HG03521 (cell line): ENCODE data around the gene BICD1.
"Not testable (repeated sequence)": the region's sequence is repeated elsewhere in the genome, so short reads cannot be mapped to it uniquely, and the experiment has no call there.

ENCODE experiments used
- ATAC-seq: cut with Tn5 transposase; IDR thresholded peaks from one replicate; pipeline ENCODE4 v1.9.1; 2021; ENCODE audit warnings: mild to moderate bottlenecking, moderate library complexity; ENCODE audit not compliant: unreplicated experiment

BICD1 gene

DNA sequence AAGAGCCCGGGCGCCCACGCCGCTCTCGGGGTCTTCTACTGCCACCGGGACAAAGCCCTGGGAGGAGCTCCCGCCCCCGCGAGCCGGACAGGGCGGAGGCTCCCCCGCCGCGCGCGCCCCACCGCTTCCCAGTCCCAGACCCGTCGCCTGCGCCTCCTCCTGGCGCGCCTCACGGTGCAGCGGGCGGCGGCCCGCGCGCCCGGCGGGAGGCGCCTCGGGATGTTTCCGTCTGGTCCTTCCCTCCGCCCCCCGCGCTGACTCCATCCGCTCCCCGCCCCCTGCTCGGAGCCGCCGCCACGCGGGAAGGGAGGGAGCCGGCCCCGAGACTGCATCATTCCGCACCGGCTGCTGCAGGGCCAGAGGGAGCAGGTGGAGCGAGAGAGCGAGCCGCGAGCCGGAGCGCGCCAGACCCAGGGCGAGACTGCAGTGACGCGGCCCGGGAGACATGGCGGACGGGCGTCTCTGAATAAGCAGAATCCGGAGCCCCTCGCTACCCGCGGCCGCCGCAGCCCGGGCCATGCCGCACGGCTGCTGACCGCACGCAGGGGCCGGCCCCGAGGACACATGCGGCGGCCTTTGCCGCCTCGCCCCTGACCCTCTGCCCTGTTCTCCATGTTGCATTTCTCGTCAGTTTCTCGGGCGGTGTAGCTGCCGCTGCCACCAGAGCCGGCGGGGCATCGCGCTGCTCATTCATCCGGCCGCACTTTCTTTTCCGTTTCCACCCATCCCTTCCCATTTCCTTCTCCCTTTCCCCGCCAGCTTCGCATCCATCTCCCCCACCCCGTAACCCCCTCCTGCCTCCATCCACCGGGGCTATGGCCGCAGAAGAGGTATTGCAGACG lies at the start of gene BICD1:
TSS of gene BICD1 (plus strand) at position 331 of the 842 bp plus-strand sequence. CDS start at position 816, 485 bp downstream.
- peak; percentile 73 for ATAC-seq

DNA sequence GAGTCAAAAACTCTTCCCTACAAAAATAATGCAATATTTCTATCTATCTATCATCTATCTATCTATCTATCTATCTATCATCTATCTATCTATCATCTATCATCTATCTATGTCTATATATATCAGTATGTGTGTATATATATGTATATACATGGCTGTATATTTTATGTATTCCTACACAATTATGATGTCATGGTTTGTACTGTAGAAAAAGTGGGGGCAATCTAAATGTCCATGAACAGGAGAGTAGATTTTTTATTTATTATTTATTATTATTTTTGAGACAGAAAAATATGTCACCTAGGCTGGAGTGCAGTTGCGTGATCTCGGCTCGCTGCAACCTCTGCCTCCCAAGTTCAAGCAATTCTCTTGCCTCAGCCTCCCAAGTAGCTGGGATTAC lies 45.6 kb upstream of the BICD1 start:
- ATAC-seq = no peak

GRCh38 chr12:32062881-32063280 lies 43.8 kb upstream of the BICD1 start:
- ATAC-seq = no peak

DNA sequence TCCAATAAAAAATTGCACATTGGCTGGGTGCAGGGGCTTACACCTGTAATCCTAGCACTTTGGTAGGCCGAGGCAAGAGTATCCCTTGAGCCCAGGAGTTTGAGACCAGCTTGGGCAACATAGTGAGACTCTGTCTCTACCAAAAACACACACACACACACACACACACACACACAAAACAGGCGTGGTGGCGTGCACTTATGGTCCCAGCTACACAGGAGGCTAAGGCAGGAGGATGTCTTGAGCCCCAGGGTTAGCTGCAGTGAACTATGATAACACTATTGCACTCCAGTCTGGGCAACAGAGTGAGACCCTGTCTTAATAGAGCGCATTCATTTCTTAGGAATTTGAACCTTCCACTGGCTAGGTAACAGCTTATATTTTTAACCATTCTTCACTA lies 42.9 kb upstream of the BICD1 start:
- ATAC-seq = no peak

DNA sequence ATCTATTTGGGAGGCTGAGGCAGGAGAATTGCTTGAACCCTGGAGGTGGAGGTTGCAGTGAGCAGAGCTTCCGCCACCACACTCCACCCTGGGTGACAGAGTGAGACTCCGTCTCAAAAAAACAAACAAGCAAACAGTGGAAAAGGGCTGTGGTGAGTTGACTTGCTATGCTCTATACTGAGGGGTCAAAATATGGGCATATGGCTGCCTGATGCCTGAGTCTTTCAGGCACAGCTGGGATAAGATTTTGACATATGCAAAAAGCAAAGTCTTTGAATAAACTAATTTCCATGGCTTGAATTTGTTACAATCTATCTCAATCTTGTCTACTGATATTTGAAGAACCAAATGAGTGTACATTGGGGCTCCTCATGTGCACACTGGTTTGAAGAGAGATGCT lies 40.4 kb upstream of the BICD1 start:
- ATAC-seq = no peak

- no peak for ATAC-seq
Measured at GRCh38 chr12:32069071-32069470, 37.6 kb upstream of the BICD1 start.

DNA sequence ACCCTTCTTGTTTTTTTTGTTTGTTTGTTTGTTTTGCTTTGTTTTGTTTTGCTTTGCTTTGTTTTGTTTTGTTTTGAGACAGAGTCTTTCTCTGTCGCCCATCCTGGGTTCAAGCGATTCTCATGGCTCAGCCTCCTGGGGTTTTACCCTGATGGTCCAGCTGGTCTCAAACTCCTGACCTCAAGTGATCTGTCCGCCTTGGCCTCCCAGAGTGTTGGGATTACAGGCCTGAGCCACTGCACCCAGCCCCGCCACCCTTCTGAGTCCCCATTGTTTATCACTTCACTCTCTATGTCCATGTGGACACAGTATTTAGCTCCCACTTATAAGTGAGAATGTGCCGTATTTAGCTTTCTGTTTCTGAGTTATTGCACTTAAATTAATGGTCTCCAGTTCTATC lies 36.9 kb upstream of the BICD1 start:
- no peak for ATAC-seq

DNA sequence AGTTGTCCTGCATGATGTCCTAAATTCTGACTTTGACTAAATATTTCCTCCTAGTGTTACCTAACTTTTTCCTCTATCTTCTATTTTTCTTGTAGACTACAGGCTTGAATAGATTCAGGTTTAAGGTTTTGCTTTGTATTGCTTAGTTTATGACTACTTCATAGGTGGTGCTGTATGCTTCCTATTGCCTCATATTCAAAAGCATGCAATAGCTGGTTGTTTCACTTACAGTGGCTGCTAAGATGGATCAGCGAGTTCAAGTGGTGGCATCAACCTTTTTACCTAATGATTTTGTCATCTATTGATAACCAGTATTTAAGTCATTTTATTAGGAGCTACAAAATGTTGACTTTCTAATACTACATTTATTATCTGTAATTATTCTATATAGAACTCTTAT lies 36.3 kb upstream of the BICD1 start:
- ATAC-seq = no peak

- no peak for ATAC-seq
Measured at GRCh38 chr12:32072102-32072501, 34.5 kb upstream of the BICD1 start.

DNA sequence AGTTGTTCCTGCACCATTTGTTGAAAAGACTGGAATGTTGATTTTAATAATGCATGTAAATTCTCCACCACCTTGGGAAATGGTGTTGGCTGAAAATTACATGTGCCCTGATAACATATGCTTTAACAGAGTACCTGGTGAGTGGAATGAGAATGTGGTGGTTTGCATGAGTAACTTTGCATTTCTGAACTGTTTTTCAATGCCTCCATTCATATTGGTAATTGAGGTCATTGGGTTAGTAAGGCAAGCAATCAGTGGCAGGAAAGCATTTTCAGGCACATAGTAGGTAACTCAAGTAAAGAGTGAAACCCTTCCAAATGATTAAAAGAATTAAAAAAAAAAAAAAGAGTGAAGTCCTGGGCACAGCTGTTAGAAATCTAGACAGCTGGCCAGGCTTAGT lies 32.2 kb upstream of the BICD1 start:
- no peak for ATAC-seq

DNA sequence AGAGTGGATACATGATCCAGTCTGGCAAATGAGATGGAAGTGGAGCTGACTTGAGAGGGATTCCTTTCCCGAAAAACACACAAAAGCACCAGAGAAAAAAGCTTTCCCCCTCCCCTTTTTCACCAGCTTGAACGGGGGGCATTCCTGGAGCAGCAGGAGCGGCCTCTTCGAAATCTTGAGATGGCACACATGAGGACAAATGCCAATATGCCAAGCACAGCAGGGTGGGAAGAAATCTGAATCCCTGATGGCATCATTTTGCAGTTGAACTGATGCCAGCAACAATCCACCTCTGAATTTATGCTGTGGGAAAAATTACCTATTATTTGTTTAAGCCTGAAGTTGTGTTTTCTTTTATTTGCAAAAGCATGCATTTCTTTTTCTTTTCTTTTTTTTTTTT lies 29.7 kb upstream of the BICD1 start:
- no peak for ATAC-seq

DNA sequence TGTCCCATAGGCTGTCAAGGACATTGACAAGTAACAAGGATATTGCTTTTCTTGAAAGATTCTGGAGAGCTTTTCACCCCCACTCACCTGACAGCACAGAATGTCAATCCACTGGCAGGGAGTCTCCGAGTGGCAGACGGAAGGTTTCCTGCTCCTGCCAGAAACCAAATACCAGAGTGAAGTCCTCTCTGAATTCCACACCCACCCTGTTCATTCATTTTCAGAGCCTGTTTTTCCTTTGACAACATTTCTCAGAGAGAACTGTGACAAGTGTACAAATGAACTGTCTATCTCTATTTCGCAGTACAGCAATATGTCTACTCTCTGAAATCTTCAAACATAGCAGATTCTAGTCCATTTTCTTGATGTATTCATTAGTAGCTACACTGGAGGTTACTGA lies 26.2 kb upstream of the BICD1 start:
- no peak for ATAC-seq

DNA sequence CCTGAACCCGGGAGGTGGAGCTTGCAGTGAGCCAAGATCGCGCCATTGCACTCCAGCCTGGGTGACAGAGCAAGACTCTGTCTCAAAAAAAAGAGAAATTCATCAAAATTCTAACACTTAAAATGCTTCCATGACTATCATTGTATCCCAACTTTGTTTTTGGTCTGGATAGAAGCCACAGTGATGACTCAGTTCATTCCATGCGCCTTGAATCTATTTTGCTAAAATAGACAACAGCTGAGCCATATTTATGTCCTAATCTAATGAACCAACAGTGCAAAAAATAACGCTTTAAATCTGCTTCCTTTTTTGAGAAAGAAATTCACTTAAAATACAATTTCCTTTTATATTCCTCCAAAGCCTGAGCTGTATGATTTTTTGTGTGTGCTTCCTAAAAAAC lies 23.2 kb upstream of the BICD1 start:
- ATAC-seq = no peak

- ATAC-seq = no peak
Measured at GRCh38 chr12:32084017-32084688, 22.5 kb upstream of the BICD1 start.

DNA sequence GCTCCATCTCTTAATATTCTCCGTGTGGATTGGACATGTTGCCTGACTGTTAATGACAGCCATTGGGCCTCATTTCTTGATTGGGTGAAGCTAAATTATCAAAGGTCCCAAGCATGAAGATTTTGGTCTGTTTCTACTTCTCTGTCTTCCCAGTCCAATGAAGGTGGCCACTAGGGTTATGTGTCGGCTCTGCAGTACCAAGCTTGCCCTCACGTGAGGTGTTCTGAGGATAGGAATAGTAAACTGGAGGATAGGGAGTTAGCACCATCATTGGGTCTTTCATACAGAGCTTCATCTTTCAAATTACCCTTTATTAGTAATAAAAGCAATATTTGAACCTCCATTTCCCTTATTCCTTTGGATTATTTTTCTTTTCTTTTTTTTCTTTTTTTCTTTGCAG lies 21.9 kb upstream of the BICD1 start:
- no peak for ATAC-seq

GRCh38 chr12:32087306-32087705 lies 19.3 kb upstream of the BICD1 start:
- no peak for ATAC-seq

- ATAC-seq = no peak
Measured at GRCh38 chr12:32089156-32089555, 17.5 kb upstream of the BICD1 start.

- ATAC-seq = no peak
Measured at GRCh38 chr12:32089586-32089985, 17.1 kb upstream of the BICD1 start.

DNA sequence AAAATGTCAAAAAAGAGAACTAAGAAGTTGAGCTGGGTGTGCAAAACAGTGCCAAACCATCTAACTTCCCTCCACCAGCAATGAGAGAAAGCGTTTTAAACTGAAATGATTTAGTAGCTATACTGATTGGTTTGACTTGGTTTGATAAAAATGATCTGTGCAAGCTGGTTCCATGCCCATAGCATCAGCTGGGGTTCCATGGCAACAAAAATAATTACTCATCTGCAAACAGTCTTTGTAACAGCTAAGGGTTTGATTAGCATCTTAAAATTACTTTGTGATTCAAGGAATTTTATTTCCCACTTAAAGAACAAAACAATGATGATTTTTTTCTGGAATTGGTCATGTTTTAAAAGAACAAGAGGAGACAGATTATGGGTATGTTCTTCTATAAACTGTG lies 15.0 kb upstream of the BICD1 start:
- no peak for ATAC-seq

- ATAC-seq = no peak
Measured at GRCh38 chr12:32098112-32098511, 8.5 kb upstream of the BICD1 start.

DNA sequence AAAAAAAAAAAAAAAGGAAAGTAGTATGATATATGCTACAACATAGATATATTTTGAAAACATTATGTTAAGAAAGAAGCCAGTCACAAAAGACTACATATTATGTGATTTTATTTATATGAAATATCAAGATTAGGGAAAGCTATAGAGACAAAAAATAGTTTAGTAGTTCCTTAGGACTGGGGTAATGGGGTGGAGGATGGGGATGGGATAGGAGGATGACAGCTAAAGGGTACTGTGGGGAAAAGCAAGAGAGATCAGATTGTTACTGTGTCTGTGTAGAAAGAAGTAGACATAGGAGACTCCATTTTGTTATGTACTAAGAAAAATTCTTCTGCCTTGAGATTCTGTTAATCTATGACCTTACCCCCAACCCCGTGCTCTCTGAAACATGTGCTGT lies 7.4 kb upstream of the BICD1 start:
- not testable (repeated sequence) for ATAC-seq

GRCh38 chr12:32100361-32100760 lies 6.3 kb upstream of the BICD1 start:
- no peak for ATAC-seq
